Fibroblast of skin of back (primary cell): ENCODE results near the gene BABAM1.
"Not testable (repeated sequence)": the region's sequence is repeated elsewhere in the genome, so short reads cannot be mapped to it uniquely, and the experiment has no call there.

Experiments used
- DNase-seq: peaks from one replicate; pipeline ENCODE4 v3.0.0-alpha.2; 2013

The BABAM1 gene

DNA sequence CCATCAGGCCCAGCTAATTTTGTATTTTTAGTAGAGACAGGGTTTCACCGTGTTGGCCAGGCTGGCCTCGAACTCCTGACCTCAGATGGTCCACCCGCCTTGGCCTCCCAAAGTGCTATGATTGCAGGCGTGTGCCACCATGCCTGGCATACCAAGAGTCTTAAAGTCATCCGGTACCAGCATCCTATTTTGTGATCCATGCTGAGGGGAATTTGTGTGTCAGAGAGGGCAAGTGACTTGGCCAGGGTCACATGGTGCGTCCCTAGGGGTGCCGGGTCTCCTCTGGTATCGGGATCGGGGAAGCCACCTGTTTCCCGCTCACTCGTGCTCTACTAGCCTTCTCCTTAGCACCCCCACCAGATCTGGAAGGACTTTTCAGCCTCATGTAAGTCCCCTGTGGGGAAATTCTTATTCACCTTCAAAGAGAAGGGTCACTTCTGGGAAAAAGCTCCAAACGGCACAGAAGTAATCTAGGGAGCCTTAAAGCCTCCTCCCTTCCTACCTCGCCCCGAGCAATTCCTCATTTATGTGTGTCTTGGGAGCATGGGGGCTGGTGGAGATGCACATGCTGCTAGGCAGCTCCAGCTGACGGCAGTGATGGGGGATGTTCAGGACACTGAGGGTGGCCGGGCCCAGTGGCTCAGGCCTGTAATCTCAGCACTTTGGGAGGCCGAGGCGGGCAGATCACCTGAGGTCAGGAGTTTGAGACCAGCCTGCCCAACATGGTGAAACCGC lies 8.4 kb downstream of the BABAM1 start:
- DNase-seq: no peak

DNA sequence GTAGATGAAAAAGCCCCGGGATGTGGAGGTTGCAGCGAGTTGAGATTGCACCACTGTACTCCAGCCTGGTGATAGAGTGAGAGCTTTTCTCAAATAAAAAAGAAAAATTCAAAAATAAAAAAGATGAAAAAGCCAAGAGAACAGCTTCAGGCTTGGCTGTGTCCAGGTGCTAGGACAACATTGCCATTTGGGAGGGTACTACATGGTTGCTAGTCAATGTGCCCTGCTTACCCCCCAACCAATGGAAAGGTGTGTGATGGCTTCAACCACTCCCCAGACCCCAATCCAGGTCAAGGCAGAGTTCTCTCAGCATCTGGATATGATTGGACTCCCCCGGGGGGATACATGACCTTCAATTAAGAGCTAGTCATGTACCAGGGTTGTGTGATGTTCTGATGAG lies 12.2 kb downstream of the BABAM1 start:
- no peak for DNase-seq

DNA sequence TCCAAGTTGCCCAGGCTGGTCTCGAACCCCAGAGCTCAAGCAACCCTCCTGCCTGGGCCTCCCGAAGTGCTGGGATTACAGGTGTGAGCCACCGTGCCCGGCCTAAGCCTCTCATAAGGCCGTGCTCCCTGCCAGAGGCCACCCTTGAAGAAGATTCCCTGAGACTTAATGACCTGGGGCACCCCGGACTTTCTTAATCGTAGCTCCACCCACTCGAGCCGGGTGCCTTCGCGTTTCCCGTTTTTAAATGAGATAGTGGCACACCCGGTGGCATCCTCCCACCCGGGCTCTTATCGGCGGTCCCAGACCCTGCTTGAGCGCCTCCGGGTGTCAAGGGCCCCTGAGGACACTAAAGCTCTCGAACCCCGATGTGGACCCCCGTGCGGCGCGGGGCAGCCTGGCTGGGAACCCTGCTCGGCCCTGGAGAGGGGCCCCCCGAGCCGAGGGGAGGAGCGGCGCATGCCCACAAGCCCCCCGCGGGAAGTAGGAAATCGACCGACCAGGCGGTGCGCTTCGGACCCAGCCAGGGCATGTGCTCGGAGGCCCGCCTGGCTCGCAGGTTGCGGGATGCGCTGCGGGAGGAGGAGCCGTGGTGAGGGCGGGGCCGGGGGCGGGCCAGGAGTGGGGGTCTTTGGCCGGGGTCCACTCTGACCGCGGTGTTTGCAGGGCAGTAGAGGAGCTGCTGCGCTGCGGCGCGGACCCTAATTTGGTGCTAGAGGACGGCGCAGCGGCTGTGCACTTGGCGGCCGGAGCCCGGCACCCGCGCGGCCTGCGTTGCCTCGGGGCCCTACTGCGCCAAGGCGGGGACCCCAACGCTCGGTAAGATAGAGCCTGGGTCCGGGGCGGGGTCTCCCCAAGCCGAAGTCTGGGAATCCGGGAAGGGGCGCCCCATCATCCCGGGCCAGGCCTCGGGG lies 14.4 kb downstream of the BABAM1 start, which contains the start of gene ANKLE1:
TSS of gene ANKLE1 (plus strand) at position 511 of the 914 bp plus-strand sequence. CDS start at position 531, 20 bp downstream.
- DNase-seq: no peak

DNA sequence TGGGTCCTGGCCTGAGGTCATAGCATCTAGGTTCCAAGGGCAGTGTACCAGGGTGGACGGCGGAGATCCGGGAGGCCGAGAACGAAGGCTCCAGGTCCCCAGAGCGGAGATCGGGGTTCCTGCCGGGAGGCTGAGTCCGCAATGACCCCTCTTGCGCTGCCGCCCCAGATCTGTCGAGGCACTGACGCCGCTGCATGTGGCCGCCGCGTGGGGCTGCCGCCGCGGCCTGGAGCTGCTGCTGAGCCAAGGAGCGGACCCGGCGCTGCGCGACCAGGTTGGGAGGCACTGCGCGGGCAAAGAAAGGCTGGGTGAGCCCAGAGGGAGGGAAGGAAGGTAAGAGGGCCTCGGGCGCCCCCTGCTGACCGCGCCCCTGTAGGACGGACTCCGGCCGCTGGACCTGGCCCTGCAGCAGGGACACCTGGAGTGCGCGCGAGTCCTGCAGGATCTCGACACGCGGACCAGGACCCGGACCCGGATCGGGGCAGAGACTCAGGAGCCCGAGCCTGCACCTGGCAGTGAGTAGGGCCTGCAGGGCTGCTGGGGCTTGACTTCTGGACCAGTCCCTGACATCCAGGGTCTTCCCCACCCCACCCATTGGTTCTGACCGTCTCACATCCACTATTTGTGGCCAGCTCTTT lies 15.4 kb downstream of the BABAM1 start:
- peak; percentile 77 for DNase-seq

DNA sequence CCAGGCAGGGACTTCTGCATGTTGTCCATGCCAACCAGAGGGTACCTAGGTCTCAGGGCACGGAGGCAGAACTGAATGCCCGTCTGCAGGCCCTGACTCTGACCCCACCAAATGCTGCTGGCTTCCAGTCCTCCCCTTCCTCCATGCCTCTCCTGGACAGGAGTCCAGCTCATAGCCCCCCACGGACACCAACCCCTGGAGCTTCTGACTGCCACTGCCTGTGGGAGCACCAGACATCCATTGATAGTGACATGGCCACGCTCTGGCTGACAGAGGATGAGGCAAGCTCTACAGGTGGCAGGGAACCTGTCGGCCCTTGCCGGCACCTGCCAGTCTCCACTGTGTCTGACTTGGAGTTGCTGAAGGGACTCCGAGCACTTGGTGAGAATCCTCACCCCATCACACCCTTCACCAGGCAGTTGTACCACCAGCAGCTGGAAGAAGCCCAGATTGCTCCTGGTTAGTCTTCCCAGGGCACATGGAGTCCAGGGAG lies 16.3 kb downstream of the BABAM1 start:
- no peak for DNase-seq

DNA sequence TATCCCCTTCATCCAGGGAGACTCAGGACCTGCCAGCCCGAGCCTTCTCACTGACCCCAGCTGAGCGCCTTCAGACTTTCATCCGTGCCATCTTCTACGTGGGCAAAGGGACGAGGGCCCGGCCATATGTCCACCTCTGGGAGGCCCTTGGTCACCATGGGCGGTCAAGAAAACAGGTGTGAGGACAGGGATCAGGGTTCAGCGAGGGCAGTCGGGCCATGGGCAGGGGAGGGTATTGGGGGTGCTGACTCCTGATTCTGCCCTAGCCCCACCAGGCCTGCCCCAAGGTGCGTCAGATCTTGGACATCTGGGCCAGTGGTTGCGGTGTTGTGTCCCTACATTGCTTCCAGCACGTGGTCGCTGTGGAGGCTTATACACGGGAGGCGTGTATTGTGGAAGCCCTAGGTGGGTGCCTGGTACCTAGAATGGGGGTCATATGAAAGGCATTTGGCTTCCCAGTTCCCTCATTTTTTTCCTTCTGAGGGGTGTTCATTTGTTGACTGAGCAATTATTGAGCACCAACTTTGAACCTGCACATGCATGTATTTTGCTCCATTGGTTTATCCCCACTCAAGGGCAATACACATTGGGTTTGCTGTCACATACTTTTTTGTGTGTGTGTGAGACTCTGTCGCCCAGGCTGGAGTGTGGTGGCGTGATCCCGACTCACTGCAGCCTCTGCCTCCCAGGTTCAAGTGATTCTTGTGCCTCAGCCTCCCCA lies 18.3 kb downstream of the BABAM1 start:
- no peak for DNase-seq

DNA sequence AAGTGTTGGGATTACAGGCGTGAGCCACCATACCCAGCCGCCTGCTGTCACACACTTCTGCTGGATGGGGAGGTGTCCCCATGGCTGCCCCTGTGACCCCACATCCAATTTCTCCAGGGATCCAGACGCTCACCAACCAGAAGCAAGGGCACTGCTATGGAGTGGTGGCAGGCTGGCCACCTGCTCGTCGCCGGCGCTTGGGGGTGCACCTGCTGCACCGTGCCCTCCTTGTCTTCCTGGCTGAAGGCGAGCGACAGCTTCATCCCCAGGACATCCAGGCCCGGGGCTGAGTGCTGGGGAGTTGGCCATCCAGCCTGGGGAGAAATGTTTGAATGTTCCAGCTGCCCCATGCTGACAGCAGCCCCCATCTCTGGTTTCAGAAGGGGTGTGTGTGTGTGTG lies 19.0 kb downstream of the BABAM1 start:
- DNase-seq: no peak

DNA sequence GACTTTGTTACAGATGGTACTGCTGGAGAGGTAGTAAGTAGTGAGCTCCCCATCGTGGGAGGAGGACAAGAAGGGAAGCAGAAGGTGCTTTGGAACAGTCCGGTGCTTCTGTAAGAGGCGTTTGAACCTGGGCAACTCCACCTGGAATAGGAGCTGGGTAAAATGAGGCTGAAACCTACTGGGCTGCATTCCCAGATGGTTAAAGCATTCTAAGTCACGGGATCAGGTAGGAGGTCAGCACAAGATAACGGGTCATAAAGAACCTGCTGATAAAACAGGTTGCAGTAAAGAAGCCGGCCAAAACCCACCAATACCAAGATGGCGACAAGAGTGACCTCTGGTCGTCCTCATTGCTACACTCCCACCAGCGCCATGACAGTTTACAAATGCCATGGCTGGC lies 19.5 kb downstream of the BABAM1 start:
- DNase-seq: no peak

DNA sequence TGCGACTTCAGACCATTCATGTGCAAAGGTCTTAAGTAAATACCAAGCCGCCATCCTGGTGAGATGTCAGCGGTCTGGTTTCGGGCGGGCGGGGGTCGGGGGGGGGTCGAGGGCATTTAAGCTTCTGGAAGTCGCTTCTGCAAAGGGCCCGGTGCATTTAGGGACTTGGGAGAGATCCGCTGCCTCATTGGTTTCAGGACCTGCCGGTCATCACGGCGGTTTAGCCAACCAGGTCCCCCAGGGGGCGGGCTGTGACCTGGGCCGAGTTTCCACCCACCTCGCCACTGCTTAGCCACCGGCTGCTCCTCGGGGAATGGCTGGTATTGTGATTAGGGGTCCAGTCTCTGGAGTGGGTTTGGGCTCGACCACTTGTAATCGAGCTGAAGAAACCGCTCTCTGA lies 22.2 kb downstream of the BABAM1 start:
- DNase-seq: peak; percentile 78

DNA sequence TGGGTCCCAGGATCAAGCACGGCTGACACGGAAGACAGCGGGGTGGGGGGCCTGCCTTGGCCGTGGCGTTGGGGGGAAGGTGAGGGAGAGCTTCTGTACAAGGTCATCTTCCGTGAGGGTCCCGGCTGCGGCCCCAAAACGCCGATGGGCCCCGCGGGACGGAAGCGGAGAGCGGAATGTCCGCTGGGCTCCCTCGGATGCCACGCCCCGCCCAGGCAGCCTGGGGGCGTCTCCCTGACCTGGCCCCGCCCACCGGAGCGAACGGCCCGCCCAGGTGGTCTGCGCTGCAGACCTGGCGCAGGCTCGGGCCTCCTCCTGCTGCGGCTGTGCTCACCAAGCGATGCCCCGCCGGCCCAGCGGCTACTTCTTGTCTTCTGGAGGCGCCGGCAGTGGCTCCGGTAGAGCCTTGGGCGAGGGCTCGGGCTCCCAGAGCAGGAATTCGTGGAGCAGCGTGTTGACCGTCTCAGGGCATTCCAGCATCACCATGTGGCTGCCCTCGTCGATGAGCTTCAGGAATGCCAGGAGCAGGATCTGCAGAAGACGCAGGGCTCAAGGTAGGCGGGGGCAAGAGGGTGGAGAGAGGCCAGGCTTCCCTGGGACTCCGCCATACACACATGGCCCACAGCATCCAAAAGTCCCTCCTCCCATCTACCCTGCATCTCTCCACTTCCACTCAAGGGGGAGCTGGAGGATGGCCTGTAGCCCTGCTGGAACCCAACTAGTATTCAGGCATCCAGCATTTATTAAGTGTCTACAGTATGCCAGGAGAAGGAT lies 25.2 kb downstream of the BABAM1 start:
- DNase-seq: peak; percentile 89

DNA sequence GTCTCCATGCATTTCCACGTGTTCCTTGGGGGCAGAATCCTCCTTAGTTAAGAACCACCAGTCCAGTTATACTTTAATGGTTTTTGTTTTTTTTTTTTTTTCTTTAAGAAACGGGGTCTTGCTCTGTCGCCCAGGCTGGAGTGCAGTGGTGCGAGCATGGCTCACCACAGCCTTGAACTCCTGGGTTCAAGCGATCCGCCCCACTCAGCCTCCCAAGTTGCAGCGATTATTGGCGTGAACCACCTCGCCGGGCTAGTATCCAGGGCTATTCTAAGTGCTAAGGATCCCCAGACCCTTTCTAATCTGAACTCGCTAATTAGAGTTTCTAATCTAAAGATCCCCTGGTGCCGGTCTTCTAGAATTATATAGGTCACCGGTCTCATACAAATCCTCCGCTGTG lies 26.4 kb downstream of the BABAM1 start:
- DNase-seq: no peak

DNA sequence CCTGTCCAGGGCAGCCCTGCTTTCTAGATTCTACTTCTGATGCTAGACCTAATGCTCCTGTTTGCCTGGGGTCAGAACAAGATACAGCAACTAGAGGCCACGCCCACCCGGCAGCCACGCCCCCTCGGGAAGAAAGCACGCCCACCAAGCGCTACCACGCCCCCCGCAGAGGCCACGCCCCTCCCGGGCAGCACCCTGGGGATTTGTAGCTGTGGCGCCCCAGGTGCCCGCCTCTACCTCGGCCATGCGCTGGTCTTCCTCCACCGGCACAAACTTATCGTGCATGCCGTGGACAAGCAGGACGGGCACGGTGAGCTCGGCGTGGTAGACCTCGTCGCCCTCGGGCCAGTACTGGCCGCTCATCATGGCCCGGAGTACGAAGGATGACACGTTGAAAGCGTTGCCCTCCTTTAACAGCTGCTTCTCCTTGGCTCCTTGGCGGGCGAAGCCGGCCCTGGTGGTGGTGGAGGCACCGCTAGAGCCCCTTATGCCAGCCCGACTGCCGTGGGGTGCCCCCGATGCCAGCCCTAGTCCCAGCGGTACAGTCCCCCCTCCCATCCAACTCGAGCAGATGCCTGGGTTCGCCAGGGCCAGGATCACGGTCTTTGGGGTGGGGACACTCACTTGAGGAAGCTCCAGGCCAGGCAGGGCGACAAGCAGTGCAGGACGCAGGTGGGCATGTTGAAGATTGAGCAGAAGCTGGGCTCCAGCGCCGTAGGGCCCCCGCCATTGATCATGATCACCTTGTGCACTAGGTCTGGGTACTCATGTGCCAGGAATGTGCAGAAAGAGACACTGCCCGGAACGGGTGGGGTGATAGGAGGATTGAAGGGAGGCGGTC lies 27.0 kb downstream of the BABAM1 start:
- no peak for DNase-seq

DNA sequence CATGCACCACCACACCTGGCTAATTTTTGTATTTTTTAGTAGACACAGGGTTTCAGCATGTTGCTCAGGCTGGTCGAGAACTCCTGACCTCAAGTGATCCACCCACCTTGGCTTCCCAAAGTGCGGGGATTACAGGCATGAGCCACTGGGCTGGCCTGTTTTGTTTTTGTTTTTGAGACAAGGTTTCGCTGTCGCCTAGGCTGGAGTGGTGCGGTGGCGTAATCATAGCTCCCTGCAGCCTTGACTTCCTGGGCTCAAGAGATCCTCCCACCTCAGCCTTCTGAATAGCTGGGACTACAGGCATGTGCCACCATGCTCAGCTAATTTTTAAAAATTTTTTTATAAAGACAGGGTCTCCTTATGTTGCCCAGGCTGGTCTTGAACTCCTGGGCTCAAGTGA lies 28.3 kb downstream of the BABAM1 start:
- not testable (repeated sequence) for DNase-seq

DNA sequence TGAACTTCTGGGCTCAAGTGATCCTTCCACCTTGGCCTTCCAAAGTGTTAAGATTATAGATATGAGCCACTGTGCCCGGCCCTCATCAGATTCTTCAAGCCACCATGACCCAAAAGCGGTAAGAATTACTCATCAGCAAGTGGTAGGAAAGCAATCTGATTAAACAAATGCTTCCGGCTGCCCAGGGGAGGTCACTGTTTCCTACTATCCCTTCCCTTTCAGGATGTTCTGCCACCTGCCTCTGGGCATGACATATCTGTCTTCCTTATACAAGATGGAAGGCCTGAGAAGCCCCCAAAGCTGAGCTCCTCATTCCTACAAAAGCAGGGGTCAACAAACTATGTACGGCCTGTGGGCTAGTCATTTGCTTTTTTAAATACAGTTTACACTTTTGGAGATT lies 29.0 kb downstream of the BABAM1 start:
- DNase-seq: peak; percentile 31

DNA sequence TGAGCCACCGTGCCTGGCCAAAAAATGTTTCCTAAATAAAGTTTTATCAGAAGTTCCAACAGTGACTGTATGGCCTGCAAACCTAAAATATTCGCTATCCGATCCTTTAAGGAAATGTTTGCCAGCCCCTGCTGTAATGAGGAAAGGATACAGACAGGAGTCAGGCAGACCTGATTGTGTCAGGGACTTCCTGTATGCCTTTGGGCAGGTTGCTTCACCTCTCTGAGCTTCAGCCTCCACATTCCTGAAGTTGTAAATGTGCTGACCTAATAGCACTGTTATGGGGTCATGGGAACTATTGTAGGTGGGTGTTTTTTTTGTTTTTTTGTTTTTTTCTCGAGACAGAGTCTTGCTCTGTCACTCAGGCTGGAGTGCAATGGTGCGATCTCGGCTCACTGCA lies 29.7 kb downstream of the BABAM1 start:
- no peak for DNase-seq

DNA sequence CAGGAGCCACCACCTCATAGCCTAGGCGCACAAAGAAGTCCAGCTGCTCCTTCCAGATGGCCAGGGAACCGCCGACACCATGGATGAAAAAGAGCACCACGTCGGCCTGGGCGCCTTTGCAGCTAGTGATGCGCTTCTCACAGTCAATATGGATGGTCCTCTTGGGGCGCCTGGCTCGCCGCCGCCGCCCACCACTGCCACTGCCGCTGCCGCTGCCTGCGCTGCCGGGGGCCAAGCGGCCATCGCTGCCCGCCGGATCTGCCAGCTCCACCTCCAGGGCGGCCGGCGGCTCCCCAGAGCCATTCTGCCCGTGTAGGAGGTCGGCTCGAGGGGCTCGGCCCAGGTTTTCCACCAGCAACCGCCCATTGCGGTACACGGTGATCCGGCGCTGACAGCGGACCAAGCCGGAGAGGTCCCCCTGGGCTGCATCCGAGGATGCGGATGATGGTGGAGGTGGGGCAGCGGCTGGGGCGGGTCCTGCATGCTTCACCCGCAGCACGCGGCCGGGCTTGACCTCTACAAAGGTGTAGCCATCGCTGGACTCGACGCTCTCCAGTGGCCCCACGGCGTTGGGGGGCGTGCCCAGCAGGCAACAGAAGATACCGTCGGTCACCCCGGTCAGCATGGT lies 33.9 kb downstream of the BABAM1 start:
- no peak for DNase-seq

DNA sequence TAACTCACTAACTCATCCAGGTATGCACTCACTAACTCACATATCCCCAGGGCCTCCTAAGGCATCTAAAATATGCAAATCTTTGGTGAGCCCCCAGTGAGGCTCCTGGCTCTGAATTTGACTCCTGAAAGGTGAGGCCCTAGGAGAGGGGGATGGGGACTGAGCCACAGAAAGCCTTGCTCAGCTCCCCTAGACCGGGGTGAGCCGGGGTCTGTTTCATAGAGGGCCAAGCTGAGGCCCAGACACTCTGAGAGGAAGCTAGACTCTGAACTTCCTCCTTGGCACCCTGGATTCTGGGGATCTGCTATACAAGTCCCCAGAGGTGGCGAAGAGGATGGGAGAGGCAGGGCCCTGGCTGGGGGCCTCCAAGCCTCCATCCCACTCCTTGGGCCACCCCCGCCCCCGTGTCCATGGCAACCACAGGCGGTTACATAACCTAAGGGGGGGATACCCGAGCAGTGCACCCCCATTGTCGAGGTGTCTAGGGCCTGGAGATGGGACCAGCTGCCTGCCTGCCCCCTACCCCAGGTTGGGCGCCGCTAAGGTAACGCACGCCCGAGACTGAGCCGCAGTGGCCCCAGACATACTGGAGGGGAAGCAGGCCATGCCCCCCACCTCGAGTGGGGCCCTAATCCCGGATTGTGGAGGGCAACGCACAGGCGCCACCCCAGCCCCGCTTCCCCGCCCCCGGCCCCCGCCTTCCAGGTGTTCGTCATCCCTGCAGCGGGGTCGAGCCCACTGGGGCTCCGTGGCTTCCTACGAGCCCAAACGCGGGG lies 35.3 kb downstream of the BABAM1 start:
- DNase-seq: no peak

DNA sequence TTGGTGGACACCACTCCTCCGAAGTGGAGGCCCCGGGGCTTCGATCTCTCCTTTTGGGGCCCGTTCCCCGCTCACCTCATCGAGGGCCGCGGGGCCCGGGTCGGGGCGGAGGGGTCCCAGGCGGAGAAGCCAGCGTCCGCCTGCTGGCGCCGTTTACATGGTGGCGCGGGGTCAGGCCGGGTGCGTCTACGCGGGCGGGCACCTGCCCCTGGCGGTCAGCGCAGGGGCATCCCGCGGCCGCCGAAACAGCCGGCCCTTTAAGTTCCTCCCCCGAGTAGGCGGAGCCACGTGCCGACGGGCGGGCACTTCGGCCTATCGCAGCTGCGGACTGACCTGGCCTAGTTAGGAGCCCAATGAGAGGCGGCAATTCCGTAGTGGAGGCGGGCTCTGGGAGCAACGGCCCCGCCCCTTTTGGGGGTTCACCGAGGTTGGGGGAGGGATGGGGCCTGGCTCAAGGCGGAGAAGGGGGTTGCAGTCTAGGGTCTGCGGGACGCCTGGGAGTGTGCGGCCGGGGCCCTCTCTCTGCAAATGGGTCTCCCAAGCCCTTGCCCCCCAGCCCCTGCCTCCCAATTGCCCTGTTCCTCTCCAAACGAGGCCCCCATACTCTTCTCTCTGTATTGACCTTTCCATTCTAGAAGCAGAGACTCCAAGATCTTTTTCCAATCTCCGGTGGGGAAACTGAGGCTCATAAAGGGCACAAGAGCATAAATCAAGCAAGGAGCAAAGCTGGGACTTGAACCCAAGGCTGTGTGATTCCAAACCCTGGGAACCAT lies 36.1 kb downstream of the BABAM1 start, which contains the start of gene ABHD8:
TSS of gene ABHD8 (minus strand) at position 259 of the 773 bp plus-strand sequence. CDS start 1,809 bp downstream, outside the sequence.
- DNase-seq: peak; percentile 92
